ENCODE data around the gene TDP2. TPM values are rescaled to one million over a fixed set of nuclear protein-coding genes. Genes with fewer than 3 reads are reported as not detected.

The TDP2 gene
- total RNA-seq, 3 donors from 2014 or later (not counting 1 experiment from before 2014, with no cell fraction given), result 43.2 to 51.9 (median 49.5) TPM

- Mint-ChIP-seq H3K27ac (no peak overlapping the region), H3K4me1 (peaks cover 5 to 11% of the 10 kb centered on the region in 2 donors), H3K36me3 (peaks cover 5% of the 10 kb centered on the region), H3K27me3 (ENCODE audit: low read depth in 2 of 2) (no peaks in the 10 kb centered on the region), H3K4me3 (no peak overlapping the region), H3K9me3 (no peaks in the 10 kb centered on the region)
- intact Hi-C loops (cut with micrococcal nuclease), result no loop called here
- ATAC-seq, result no peak
- H3K4me1 ChIP-seq (ENCODE audit: control insufficient read depth, insufficient read depth, low read length), result no peaks in the 10 kb centered on the region
- H3K27ac ChIP-seq (ENCODE audit: low read length), result no peak overlapping the region
- H3K4me3 ChIP-seq (ENCODE audit: low read length), result no peak overlapping the region
- H3K27me3 ChIP-seq (ENCODE audit: control insufficient read depth, insufficient read depth, low read length), result no peaks in the 10 kb centered on the region
- WGBS (ENCODE audit: insufficient coverage), result 87% methylated on average over 3 of the region's 3 CpGs
- no peak for DNase-seq
- H3K36me3 ChIP-seq (ENCODE audit: control insufficient read depth, insufficient read depth, low read length), result no peaks in the 10 kb centered on the region
- no peaks in the 10 kb centered on the region for H3K9me3 ChIP-seq (ENCODE audit: control insufficient read depth, insufficient read depth, low read length)
- TF ChIP-seq CTCF (IDR thresholded peaks at IDR 0.05), result no peak
Observed at GRCh38 chr6:24691550-24691949, 24.9 kb upstream of the TDP2 start.

GRCh38 chr6:24690593-24690992, 23.9 kb upstream of the TDP2 start:
- H3K36me3 ChIP-seq (ENCODE audit: control insufficient read depth, insufficient read depth, low read length), result no peaks in the 10 kb centered on the region
- intact Hi-C loops (cut with micrococcal nuclease), result no loop called here
- ATAC-seq, result no peak
- H3K4me1 ChIP-seq (ENCODE audit: control insufficient read depth, insufficient read depth, low read length), result no peaks in the 10 kb centered on the region
- DNase-seq, result no peak
- Mint-ChIP-seq H3K36me3 (peaks cover 5% of the 10 kb centered on the region), H3K4me3 (no peak overlapping the region), H3K9me3 (no peaks in the 10 kb centered on the region), H3K27me3 (ENCODE audit: low read depth in 2 of 2) (no peaks in the 10 kb centered on the region), H3K4me1 (peaks cover 4 to 9% of the 10 kb centered on the region in 2 donors), H3K27ac (no peak overlapping the region)
- H3K9me3 ChIP-seq (ENCODE audit: control insufficient read depth, insufficient read depth, low read length), result no peaks in the 10 kb centered on the region
- no peak overlapping the region for H3K27ac ChIP-seq (ENCODE audit: low read length)
- WGBS (ENCODE audit: insufficient coverage), result 77% methylated on average over 1 of the region's 1 CpG
- no peak overlapping the region for H3K4me3 ChIP-seq (ENCODE audit: low read length)
- no peak for TF ChIP-seq CTCF (IDR thresholded peaks at IDR 0.05)
- H3K27me3 ChIP-seq (ENCODE audit: control insufficient read depth, insufficient read depth, low read length), result no peaks in the 10 kb centered on the region

- no peak for DNase-seq
- no peaks in the 10 kb centered on the region for H3K9me3 ChIP-seq (ENCODE audit: control insufficient read depth, insufficient read depth, low read length)
- TF ChIP-seq CTCF (IDR thresholded peaks at IDR 0.05), result no peak
- Mint-ChIP-seq H3K27ac (no peak overlapping the region), H3K36me3 (peaks cover 5% of the 10 kb centered on the region), H3K4me1 (peaks cover 0 to 5% of the 10 kb centered on the region in 2 donors), H3K4me3 (no peak overlapping the region), H3K27me3 (ENCODE audit: low read depth in 2 of 2) (no peaks in the 10 kb centered on the region), H3K9me3 (no peaks in the 10 kb centered on the region)
- WGBS (ENCODE audit: insufficient coverage), result 100% methylated on average over 2 of the region's 2 CpGs
- no peak overlapping the region for H3K4me3 ChIP-seq (ENCODE audit: low read length)
- no peaks in the 10 kb centered on the region for H3K4me1 ChIP-seq (ENCODE audit: control insufficient read depth, insufficient read depth, low read length)
- no peaks in the 10 kb centered on the region for H3K27me3 ChIP-seq (ENCODE audit: control insufficient read depth, insufficient read depth, low read length)
- no peak overlapping the region for H3K27ac ChIP-seq (ENCODE audit: low read length)
- ATAC-seq, result no peak
- intact Hi-C loops (cut with micrococcal nuclease), result no loop called here
- H3K36me3 ChIP-seq (ENCODE audit: control insufficient read depth, insufficient read depth, low read length), result no peaks in the 10 kb centered on the region
Observed at GRCh38 chr6:24689964-24690363, 23.3 kb upstream of the TDP2 start.

GRCh38 chr6:24686946-24687345, 20.2 kb upstream of the TDP2 start:
- H3K27ac ChIP-seq (ENCODE audit: low read length), result no peak overlapping the region
- H3K27me3 ChIP-seq (ENCODE audit: control insufficient read depth, insufficient read depth, low read length), result no peaks in the 10 kb centered on the region
- no peaks in the 10 kb centered on the region for H3K9me3 Mint-ChIP-seq
- no peak overlapping the region for H3K4me3 Mint-ChIP-seq
- ATAC-seq (no peak), DNase-seq (no peak)
- no peaks in the 10 kb centered on the region for H3K36me3 ChIP-seq (ENCODE audit: control insufficient read depth, insufficient read depth, low read length)
- no peaks in the 10 kb centered on the region for H3K4me1 ChIP-seq (ENCODE audit: control insufficient read depth, insufficient read depth, low read length)
- 92% methylated on average over 4 of the region's 4 CpGs for WGBS (ENCODE audit: insufficient coverage)
- no peak overlapping the region for H3K4me3 ChIP-seq (ENCODE audit: low read length)
- H3K36me3 Mint-ChIP-seq, result peaks cover 5% of the 10 kb centered on the region
- no peak overlapping the region for H3K27ac Mint-ChIP-seq
- H3K9me3 ChIP-seq (ENCODE audit: control insufficient read depth, insufficient read depth, low read length), result no peaks in the 10 kb centered on the region
- intact Hi-C loops (cut with micrococcal nuclease), result no loop called here
- TF ChIP-seq CTCF (IDR thresholded peaks at IDR 0.05), result no peak
- H3K4me1 Mint-ChIP-seq, result no peaks in the 10 kb centered on the region
- no peaks in the 10 kb centered on the region for H3K27me3 Mint-ChIP-seq (ENCODE audit: low read depth in 2 of 2)
